PC-9 (cell line): ENCODE results near the gene LGALS12. TPM values are rescaled to one million over a fixed set of nuclear protein-coding genes. Genes with fewer than 3 reads are reported as not detected.

ENCODE experiments used
- BruUV-seq: library from RNA; stranded (reverse); fragments of 400-500 nt; replicated peaks from 2 replicates; lab custom pipeline; 2021; lab: Mats Ljungman, UMichigan
- CTCF ChIA-PET: fragments of 300-600 bp; sonication (Branson Sonifier 250); formaldehyde crosslinking; loops from one replicate; lab custom pipeline; 2022; ENCODE audit warnings: antibody characterized with exemption; lab: Charles Lee
- POLR2A ChIA-PET: fragments of 300-600 bp; sonication (Branson Sonifier 250); formaldehyde crosslinking; loops from one replicate; lab custom pipeline; 2022; ENCODE audit warnings: antibody characterized with exemption; ENCODE audit not compliant: unreplicated experiment; lab: Charles Lee
- DNase-seq, 2 experiments: peaks; one replicate each; pipeline versions ENCODE4 v3.0.0 to v3.0.0-alpha.2; 2015 to 2022; ENCODE audit warnings: mixed read lengths in 1 of 2
- H2AFZ ChIP-seq: fragments of 200-600 bp; sonication (generic); 2 replicates; pipeline ENCODE4 v1.8.1; 2017; ENCODE audit warnings: antibody characterized with exemption
- H3F3A ChIP-seq: fragments of 200-600 bp; sonication (generic); 2 replicates; pipeline ENCODE4 v1.8.1; 2017; ENCODE audit warnings: antibody characterized with exemption, mild to moderate bottlenecking, low read depth; ENCODE audit not compliant: insufficient read depth
- H3K27ac ChIP-seq: fragments of 200-600 bp; sonication (generic); 2 replicates; pipeline ENCODE4 v1.6.1; 2016; ENCODE audit warnings: mixed run types
- H3K27me3 ChIP-seq: fragments of 200-600 bp; sonication (generic); 2 replicates; pipeline ENCODE4 v1.6.1; 2016; ENCODE audit warnings: low read depth, mixed run types; ENCODE audit not compliant: insufficient read depth
- H3K36me3 ChIP-seq: fragments of 200-600 bp; sonication (generic); 2 replicates; pipeline ENCODE4 v1.6.1; 2016; ENCODE audit warnings: low read depth, mixed run types
- H3K4me1 ChIP-seq: fragments of 200-600 bp; sonication (generic); replicated peaks from 2 replicates; pipeline ENCODE4 v1.6.1; 2016; ENCODE audit warnings: mixed run types; ENCODE audit not compliant: insufficient read depth
- H3K4me2 ChIP-seq: fragments of 200-600 bp; sonication (generic); 2 replicates; pipeline ENCODE4 v1.6.1; 2017; ENCODE audit warnings: mixed run types
- H3K4me3 ChIP-seq: fragments of 200-600 bp; sonication (generic); 2 replicates; pipeline ENCODE4 v1.6.1; 2016; ENCODE audit warnings: mixed run types
- H3K79me2 ChIP-seq: fragments of 200-600 bp; sonication (generic); 2 replicates; pipeline ENCODE4 v1.6.1; 2017; ENCODE audit warnings: low read depth, mixed run types
- H3K9me2 ChIP-seq: fragments of 200-600 bp; sonication (generic); 2 replicates; pipeline ENCODE4 v1.8.1; 2017; ENCODE audit warnings: mild to moderate bottlenecking; ENCODE audit not compliant: insufficient read depth
- H3K9me3 ChIP-seq: fragments of 200-600 bp; sonication (generic); 2 replicates; pipeline ENCODE4 v1.8.1; 2016; ENCODE audit warnings: low read depth; ENCODE audit not compliant: insufficient read depth
- H4K20me1 ChIP-seq: fragments of 200-600 bp; sonication (generic); 2 replicates; pipeline ENCODE4 v1.8.1; 2017; ENCODE audit not compliant: insufficient read depth
- CTCF ChIP-seq: fragments of 200-600 bp; sonication (generic); conservative IDR thresholded peaks from 2 replicates; pipeline ENCODE4 v1.6.1; 2017; ENCODE audit warnings: mixed run types, antibody characterized with exemption, mild to moderate bottlenecking, moderate library complexity
- EZH2 ChIP-seq: fragments of 200-600 bp; sonication (generic); IDR thresholded peaks from 2 replicates; pipeline ENCODE4 v1.8.0; 2017; ENCODE audit warnings: antibody characterized with exemption, low read depth
- intact Hi-C: fragments of 100-400 bp; cut with micrococcal nuclease; formaldehyde crosslinking; loops from one replicate; pipeline ENCODE4 v1.10.0; 2022; ENCODE audit not compliant: unreplicated experiment
- total RNA-seq: library from RNA; stranded (reverse); gene quantifications from 2 replicates; pipeline ENCODE4 v1.2.3, GENCODE V29; 2021

LGALS12 gene
- total RNA-seq, 1 experiment from 2014 or later, result not detected

GRCh38 chr11:63554877-63555223, 49.0 kb downstream of the LGALS12 start:
- H3K9me2 ChIP-seq, result no peaks in the 10 kb centered on the region; the same call in 1 of the 2 replicates
- CTCF ChIA-PET, result no interaction called here
- POLR2A ChIA-PET, result no interaction called here
- H3K79me2 ChIP-seq, result no peaks in the 10 kb centered on the region
- H4K20me1 ChIP-seq, result no peaks in the 10 kb centered on the region
- no peaks in the 10 kb centered on the region for H3K36me3 ChIP-seq
- no peak overlapping the region for H2AFZ ChIP-seq
- intact Hi-C loops, result no loop called here
- no peak for TF ChIP-seq CTCF
- no peak for TF ChIP-seq EZH2
- no peak overlapping the region for H3K4me3 ChIP-seq
- no peaks in the 10 kb centered on the region for H3K9me3 ChIP-seq
- DNase-seq, result no peak
- no peak overlapping the region for H3K4me2 ChIP-seq
- H3F3A ChIP-seq, result no peaks in the 10 kb centered on the region
- H3K27me3 ChIP-seq, result no peaks in the 10 kb centered on the region
- BruUV-seq, result no TSS peak
- H3K4me1 ChIP-seq, result peaks cover 13% of the 10 kb centered on the region
- H3K27ac ChIP-seq, result no peak overlapping the region

GRCh38 chr11:63556404-63557013, 50.6 kb downstream of the LGALS12 start:
- Histone ChIP-seq H3K27me3 (no peaks in the 10 kb centered on the region), H3K27ac (no peak overlapping the region), H3K36me3 (no peaks in the 10 kb centered on the region), H3F3A (no peaks in the 10 kb centered on the region), H4K20me1 (no peaks in the 10 kb centered on the region), H3K4me3 (no peak overlapping the region), H2AFZ (no peak overlapping the region), H3K4me1 (peaks cover 18% of the 10 kb centered on the region), H3K9me2 (no peaks in the 10 kb centered on the region; the same call in 1 of the 2 replicates), H3K4me2 (no peak overlapping the region), H3K79me2 (no peaks in the 10 kb centered on the region), H3K9me3 (no peaks in the 10 kb centered on the region)
- BruUV-seq, result no TSS peak
- no peak for TF ChIP-seq CTCF
- no peak for TF ChIP-seq EZH2
- CTCF ChIA-PET, result no interaction called here
- intact Hi-C loops, result no loop called here
- DNase-seq, result no peak
- POLR2A ChIA-PET, result no interaction called here

- H3K27ac ChIP-seq, result no peak overlapping the region
- no peak for DNase-seq
- no peak overlapping the region for H3K4me2 ChIP-seq
- ChIA-PET CTCF (no interaction called here), POLR2A (no interaction called here)
- H3F3A ChIP-seq, result no peaks in the 10 kb centered on the region
- H3K79me2 ChIP-seq, result no peaks in the 10 kb centered on the region
- no peaks in the 10 kb centered on the region for H3K27me3 ChIP-seq
- BruUV-seq, result no TSS peak
- H2AFZ ChIP-seq, result no peak overlapping the region
- H4K20me1 ChIP-seq, result no peaks in the 10 kb centered on the region
- H3K9me3 ChIP-seq, result no peaks in the 10 kb centered on the region
- intact Hi-C loops, result no loop called here
- H3K36me3 ChIP-seq, result no peaks in the 10 kb centered on the region
- no peaks in the 10 kb centered on the region; the same call in 1 of the 2 replicates for H3K9me2 ChIP-seq
- no peak overlapping the region for H3K4me3 ChIP-seq
- H3K4me1 ChIP-seq, result peaks cover 18% of the 10 kb centered on the region
- no peak for TF ChIP-seq CTCF
- TF ChIP-seq EZH2, result no peak
These were observed 51.7 kb downstream of the LGALS12 start for GRCh38 chr11:63557570-63557969.
